AG09309 (cell line): ENCODE measurements around the gene SP100.

ENCODE experiments used
- DNase-seq: peaks from one replicate; pipeline ENCODE4 v3.0.0-alpha.2; 2010; ENCODE audit warnings: low read depth
- H3K4me3 ChIP-seq: 2 replicates; pipeline ENCODE4 v1.5.1; 2011; ENCODE audit warnings: mild to moderate bottlenecking, low read depth, low read length, moderate library complexity; ENCODE audit not compliant: control insufficient read depth
- CTCF ChIP-seq: IDR thresholded peaks from 2 replicates; pipeline ENCODE4 v1.5.1; 2011; ENCODE audit warnings: mild to moderate bottlenecking, low read depth, low read length, inconsistent platforms; ENCODE audit not compliant: insufficient read depth, control insufficient read depth; ENCODE audit errors: missing control alignments

The SP100 gene

DNA sequence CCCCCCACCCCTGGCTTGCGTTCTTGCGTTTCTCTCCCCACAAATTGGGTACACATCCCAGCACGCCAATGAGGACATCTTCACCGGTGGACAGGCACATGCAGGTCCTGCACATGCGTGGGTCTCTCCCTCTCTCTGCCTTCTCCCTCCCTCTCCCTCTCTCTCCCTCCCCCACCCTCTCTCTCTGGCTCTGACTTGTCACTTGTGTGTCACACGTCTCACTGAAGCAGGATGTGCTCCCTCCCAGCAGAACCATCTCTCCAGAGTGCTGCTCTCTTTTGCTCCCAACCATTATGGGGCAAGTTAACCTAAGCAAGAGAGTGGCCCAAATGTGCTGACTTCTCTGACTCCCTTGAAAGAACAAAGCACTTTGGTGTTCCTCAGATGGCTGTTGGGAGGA lies 175.8 kb downstream of the SP100 start:
- TF ChIP-seq CTCF: no peak
- DNase-seq: no peak
- H3K4me3 ChIP-seq: no peak overlapping the region

- no peak for TF ChIP-seq CTCF
- no peak overlapping the region for H3K4me3 ChIP-seq
- no peak for DNase-seq
Observed at GRCh38 chr2:230592775-230593174, 176.8 kb downstream of the SP100 start.
